ENCODE measurements around the gene CHST8. TPM values are rescaled to one million over a fixed set of nuclear protein-coding genes. Genes with fewer than 3 reads are reported as not detected.

Gene CHST8
- total RNA-seq, 1 experiment from 2014 or later, result not detected

DNA sequence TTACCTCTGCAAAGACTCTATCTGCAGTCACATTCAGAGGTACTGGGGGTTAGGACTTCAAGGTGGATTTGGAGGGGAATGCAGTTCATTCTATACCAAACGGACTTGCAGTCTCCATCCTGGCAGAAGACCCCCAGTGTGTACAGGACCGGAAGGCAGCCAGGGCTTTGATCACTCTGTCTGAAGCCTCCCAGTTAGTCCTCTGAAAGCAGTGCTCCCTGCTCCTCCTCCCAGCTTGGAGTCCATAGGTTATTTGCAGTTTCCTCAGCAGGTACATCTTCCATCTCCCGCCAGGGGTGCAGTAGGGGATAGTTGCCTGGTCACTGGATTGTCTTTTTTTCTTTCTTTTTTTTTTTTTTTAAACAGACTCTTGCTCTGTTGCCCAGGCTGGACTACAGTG is 96.1 kb downstream of the CHST8 start:
- Histone ChIP-seq H3K4me2 (no peak overlapping the region), H3F3A (ENCODE audit: insufficient read depth, low read depth) (no peaks in the 10 kb centered on the region), H3K27me3 (ENCODE audit: insufficient read depth, low read depth) (peaks cover 66% of the 10 kb centered on the region), H2AFZ (no peak overlapping the region), H4K20me1 (ENCODE audit: insufficient read depth) (no peaks in the 10 kb centered on the region), H3K79me2 (ENCODE audit: low read depth) (no peaks in the 10 kb centered on the region), H3K4me1 (replicated peaks; ENCODE audit: insufficient read depth) (no peaks in the 10 kb centered on the region), H3K36me3 (ENCODE audit: low read depth) (no peaks in the 10 kb centered on the region), H3K9me3 (ENCODE audit: insufficient read depth, low read depth) (no peaks in the 10 kb centered on the region), H3K27ac (no peak overlapping the region), H3K9me2 (ENCODE audit: insufficient read depth) (no peaks in the 10 kb centered on the region), H3K4me3 (no peak overlapping the region)
- intact Hi-C loops (cut with micrococcal nuclease; ENCODE audit: unreplicated experiment), result no loop called here
- ChIA-PET CTCF (no interaction called here), POLR2A (ENCODE audit: unreplicated experiment) (no interaction called here)
- no TSS peak for BruUV-seq (replicated peaks)
- DNase-seq, result no peak
- TF ChIP-seq, protein P1, sequence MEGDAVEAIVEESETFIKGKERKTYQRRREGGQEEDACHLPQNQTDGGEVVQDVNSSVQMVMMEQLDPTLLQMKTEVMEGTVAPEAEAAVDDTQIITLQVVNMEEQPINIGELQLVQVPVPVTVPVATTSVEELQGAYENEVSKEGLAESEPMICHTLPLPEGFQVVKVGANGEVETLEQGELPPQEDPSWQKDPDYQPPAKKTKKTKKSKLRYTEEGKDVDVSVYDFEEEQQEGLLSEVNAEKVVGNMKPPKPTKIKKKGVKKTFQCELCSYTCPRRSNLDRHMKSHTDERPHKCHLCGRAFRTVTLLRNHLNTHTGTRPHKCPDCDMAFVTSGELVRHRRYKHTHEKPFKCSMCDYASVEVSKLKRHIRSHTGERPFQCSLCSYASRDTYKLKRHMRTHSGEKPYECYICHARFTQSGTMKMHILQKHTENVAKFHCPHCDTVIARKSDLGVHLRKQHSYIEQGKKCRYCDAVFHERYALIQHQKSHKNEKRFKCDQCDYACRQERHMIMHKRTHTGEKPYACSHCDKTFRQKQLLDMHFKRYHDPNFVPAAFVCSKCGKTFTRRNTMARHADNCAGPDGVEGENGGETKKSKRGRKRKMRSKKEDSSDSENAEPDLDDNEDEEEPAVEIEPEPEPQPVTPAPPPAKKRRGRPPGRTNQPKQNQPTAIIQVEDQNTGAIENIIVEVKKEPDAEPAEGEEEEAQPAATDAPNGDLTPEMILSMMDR (conservative IDR thresholded peaks at IDR 0.05), result no peak
- no peak for TF ChIP-seq EZH2 (IDR thresholded peaks at IDR 0.05; ENCODE audit: low read depth)

DNA sequence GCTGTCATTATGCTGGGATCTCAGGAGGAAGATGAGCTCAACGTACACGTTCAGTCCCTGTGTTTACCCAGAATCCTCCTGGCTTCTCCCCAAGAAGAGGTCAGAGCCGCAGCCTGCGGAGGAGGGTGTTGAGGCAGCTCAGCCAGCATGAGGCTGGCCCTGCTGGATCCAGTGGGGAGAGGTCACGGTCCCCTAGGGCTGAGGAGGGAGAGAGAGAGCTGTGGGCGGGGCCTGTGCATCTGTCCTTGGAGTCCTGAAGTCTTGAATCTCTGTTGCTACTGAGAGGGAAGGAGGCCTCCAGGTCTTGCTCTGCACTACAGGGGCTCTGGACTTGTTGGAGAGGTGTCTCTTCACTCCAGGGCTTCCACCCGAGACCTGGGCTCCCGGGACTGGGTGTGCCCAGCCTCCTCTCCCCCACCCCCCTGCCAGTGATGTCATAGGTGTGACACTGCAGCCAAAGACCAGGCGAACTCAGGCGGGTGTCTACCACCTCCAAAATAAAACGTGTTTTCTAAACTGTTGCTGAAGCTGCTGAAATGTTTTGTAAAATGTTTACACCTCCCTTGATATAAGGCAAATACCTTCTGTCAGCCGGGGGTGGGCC is 97.0 kb downstream of the CHST8 start:
- intact Hi-C loops (cut with micrococcal nuclease; ENCODE audit: unreplicated experiment), result no loop called here
- H3K27me3 ChIP-seq (ENCODE audit: insufficient read depth, low read depth), result peaks cover 67% of the 10 kb centered on the region
- no peak overlapping the region for H2AFZ ChIP-seq
- no peaks in the 10 kb centered on the region for H3K79me2 ChIP-seq (ENCODE audit: low read depth)
- H3K9me3 ChIP-seq (ENCODE audit: insufficient read depth, low read depth), result no peaks in the 10 kb centered on the region
- H3F3A ChIP-seq (ENCODE audit: insufficient read depth, low read depth), result no peaks in the 10 kb centered on the region
- no peaks in the 10 kb centered on the region for H3K9me2 ChIP-seq (ENCODE audit: insufficient read depth)
- H4K20me1 ChIP-seq (ENCODE audit: insufficient read depth), result no peaks in the 10 kb centered on the region
- H3K4me1 ChIP-seq (replicated peaks; ENCODE audit: insufficient read depth), result no peaks in the 10 kb centered on the region
- H3K27ac ChIP-seq, result no peak overlapping the region
- no peak overlapping the region for H3K4me2 ChIP-seq
- no peak overlapping the region for H3K4me3 ChIP-seq
- CTCF ChIA-PET, result no interaction called here
- TF ChIP-seq, protein P1 (conservative IDR thresholded peaks at IDR 0.05), result no peak
- TF ChIP-seq EZH2 (IDR thresholded peaks at IDR 0.05; ENCODE audit: low read depth), result no peak
- no peak for DNase-seq
- no TSS peak for BruUV-seq (replicated peaks)
- POLR2A ChIA-PET (ENCODE audit: unreplicated experiment), result no interaction called here
- no peaks in the 10 kb centered on the region for H3K36me3 ChIP-seq (ENCODE audit: low read depth)

DNA sequence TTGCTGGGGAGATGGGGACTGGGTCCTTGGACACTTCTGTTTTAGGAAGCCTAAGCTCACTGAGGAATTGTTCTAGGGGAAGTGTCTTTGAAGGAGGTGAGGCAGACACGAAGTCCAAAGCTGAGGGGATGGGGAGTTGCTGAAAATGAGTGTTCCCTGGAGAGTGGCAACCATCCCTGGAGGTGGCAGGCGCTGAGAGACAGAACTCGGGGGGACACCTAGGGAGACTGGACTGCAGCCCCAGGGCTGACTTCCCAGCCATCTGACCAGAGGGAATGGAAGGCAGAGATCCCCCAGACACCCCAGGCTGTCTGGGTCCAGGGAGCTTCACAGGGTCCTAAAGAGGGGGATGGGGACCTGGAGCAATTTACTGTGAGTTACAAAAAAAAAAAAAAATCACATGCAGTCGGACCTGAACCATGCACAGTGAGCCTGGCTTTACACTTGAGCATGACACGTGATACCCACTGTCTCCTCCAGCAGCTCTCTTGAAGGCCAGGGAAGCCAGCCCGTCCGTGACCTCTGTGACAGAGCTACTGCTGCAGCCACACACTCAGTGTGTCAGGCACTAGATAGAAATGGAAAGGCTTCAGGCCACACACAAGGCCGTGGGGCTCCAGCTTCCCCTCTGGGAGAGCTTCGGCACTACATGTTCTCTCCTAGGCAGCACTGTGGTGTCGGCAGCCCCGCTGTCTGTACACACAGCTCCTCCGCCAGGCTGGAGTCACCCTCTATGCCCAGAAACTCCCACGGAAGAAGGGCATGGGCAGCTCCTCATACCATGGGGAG is 97.8 kb downstream of the CHST8 start:
- POLR2A ChIA-PET (ENCODE audit: unreplicated experiment), result no interaction called here
- H4K20me1 ChIP-seq (ENCODE audit: insufficient read depth), result no peaks in the 10 kb centered on the region
- TF ChIP-seq, protein P1 (conservative IDR thresholded peaks at IDR 0.05), result no peak
- no peak for TF ChIP-seq EZH2 (IDR thresholded peaks at IDR 0.05; ENCODE audit: low read depth)
- no peaks in the 10 kb centered on the region for H3K4me1 ChIP-seq (replicated peaks; ENCODE audit: insufficient read depth)
- H3K9me2 ChIP-seq (ENCODE audit: insufficient read depth), result no peaks in the 10 kb centered on the region
- H3K4me3 ChIP-seq, result no peak overlapping the region
- H3F3A ChIP-seq (ENCODE audit: insufficient read depth, low read depth), result no peaks in the 10 kb centered on the region
- CTCF ChIA-PET, result no interaction called here
- H3K9me3 ChIP-seq (ENCODE audit: insufficient read depth, low read depth), result no peaks in the 10 kb centered on the region
- no peak overlapping the region for H2AFZ ChIP-seq
- no peak for DNase-seq
- no peak overlapping the region for H3K4me2 ChIP-seq
- H3K27me3 ChIP-seq (ENCODE audit: insufficient read depth, low read depth), result peaks cover 68% of the 10 kb centered on the region
- intact Hi-C loops (cut with micrococcal nuclease; ENCODE audit: unreplicated experiment), result no loop called here
- no peak overlapping the region for H3K27ac ChIP-seq
- BruUV-seq (replicated peaks), result no TSS peak
- H3K79me2 ChIP-seq (ENCODE audit: low read depth), result no peaks in the 10 kb centered on the region
- no peaks in the 10 kb centered on the region for H3K36me3 ChIP-seq (ENCODE audit: low read depth)
